Calu3 (cell line): Measurements from ENCODE around the gene FNDC4. TPM values are rescaled to one million over a fixed set of nuclear protein-coding genes. Genes with fewer than 3 reads are reported as not detected.
A peak's percentile ranks its signal among the peaks of the same experiment; 100 is the strongest.

Experiments
- BruUV-seq: library from RNA; stranded (reverse); fragments of 400-500 nt; replicated peaks from 2 replicates; lab custom pipeline; 2021; lab: Mats Ljungman, UMichigan
- CTCF ChIA-PET: fragments of 300-600 bp; sonication (Branson Sonifier 250); formaldehyde crosslinking; loops from one replicate; lab custom pipeline; 2022; ENCODE audit warnings: antibody characterized with exemption; lab: Charles Lee
- DNase-seq: peaks from one replicate; pipeline ENCODE4 v3.0.0; 2022
- H3K27ac Mint-ChIP-seq: one replicate; pipeline ENCODE4 v1.8.0; 2022; ENCODE audit warnings: mixed read lengths; ENCODE audit not compliant: unreplicated experiment
- H3K27me3 Mint-ChIP-seq: one replicate; pipeline ENCODE4 v1.8.0; 2022; ENCODE audit warnings: mixed read lengths; ENCODE audit not compliant: unreplicated experiment
- H3K36me3 Mint-ChIP-seq: one replicate; pipeline ENCODE4 v1.8.0; 2022; ENCODE audit warnings: mild to moderate bottlenecking, moderate library complexity, mixed read lengths; ENCODE audit not compliant: insufficient read depth, unreplicated experiment
- H3K4me1 Mint-ChIP-seq: one replicate; pipeline ENCODE4 v1.8.0; 2022; ENCODE audit warnings: mild to moderate bottlenecking, low read depth, mixed read lengths; ENCODE audit not compliant: unreplicated experiment
- H3K4me3 Mint-ChIP-seq: one replicate; pipeline ENCODE4 v1.8.0; 2022; ENCODE audit warnings: mild to moderate bottlenecking, low read depth, moderate library complexity, mixed read lengths; ENCODE audit not compliant: unreplicated experiment
- H3K9me3 Mint-ChIP-seq: one replicate; pipeline ENCODE4 v1.8.0; 2022; ENCODE audit warnings: low read depth, mixed read lengths; ENCODE audit not compliant: unreplicated experiment
- CTCF ChIP-seq: fragments of 200-600 bp; IDR thresholded peaks from one replicate; pipeline ENCODE4 v1.8.0; 2022; ENCODE audit warnings: antibody characterized with exemption; ENCODE audit not compliant: unreplicated experiment
- intact Hi-C: fragments of 100-400 bp; cut with micrococcal nuclease; formaldehyde crosslinking; loops from one replicate; pipeline ENCODE4 v1.10.0; 2022; ENCODE audit not compliant: unreplicated experiment
- total RNA-seq: library from RNA; stranded (reverse); gene quantifications from 2 replicates; pipeline ENCODE4 v1.2.3, GENCODE V29; 2022

The FNDC4 gene
- total RNA-seq, 1 experiment from 2014 or later = 7.2 TPM

GRCh38 chr2:27441958-27442919, 52.8 kb downstream of the FNDC4 start, which contains the start of gene KRTCAP3:
Gene KRTCAP3, plus strand, starts transcription at chr2:27442381. Its CDS starts 32 bp downstream, at chr2:27442413.
- intact Hi-C loops = loop anchor here (5.0 to 10.0 kb wide), 2 partner anchors 35 to 143 kb away; partner anchors contain the start of genes PPM1G and ZNF512
- peaks cover 65% of the 10 kb centered on the region for H3K36me3 Mint-ChIP-seq
- H3K4me3 Mint-ChIP-seq = peak within 1 kb of the TSS; percentile 79
- peak within 1 kb of the TSS; percentile 85 for H3K27ac Mint-ChIP-seq
- no peaks in the 10 kb centered on the region for H3K9me3 Mint-ChIP-seq
- DNase-seq = peak; percentile 94
- TF ChIP-seq CTCF = peak; percentile 86
- no peaks in the 10 kb centered on the region for H3K27me3 Mint-ChIP-seq
- peaks cover 26% of the 10 kb centered on the region for H3K4me1 Mint-ChIP-seq
- BruUV-seq = no TSS peak
- CTCF ChIA-PET = interaction anchor here (0.7 kb wide), 1 partner anchor 85 kb away, joined by 3 read pairs; no protein-coding TSS in a partner anchor

Other genes starting within 250 kb of the FNDC4 start
- 0.24 TPM in 1 of 2 replicates, not detected in the other for gene SLC30A3, start 232.2 kb downstream of the FNDC4 start, total RNA-seq
- gene DNAJC5G, start 219.8 kb downstream of the FNDC4 start, total RNA-seq = not detected in 2 replicates
- gene TRIM54, start 212.8 kb downstream of the FNDC4 start, total RNA-seq = 0.99 and 2.3 TPM in 2 replicates
- gene UCN, start 186.8 kb downstream of the FNDC4 start, total RNA-seq = 4.6 and 6.6 TPM in 2 replicates
- 77.4 and 84.5 TPM in 2 replicates for gene MPV17, start 172.1 kb downstream of the FNDC4 start, total RNA-seq
- gene GTF3C2, start 138.4 kb downstream of the FNDC4 start, total RNA-seq = 83.8 and 85.4 TPM in 2 replicates
- 42.0 and 43.7 TPM in 2 replicates for gene EIF2B4, start 124.9 kb downstream of the FNDC4 start, total RNA-seq
- gene SNX17, start 124.6 kb downstream of the FNDC4 start, total RNA-seq = 85.3 and 96.9 TPM in 2 replicates
- 10.6 and 13.1 TPM in 2 replicates for gene ZNF513, start 114.5 kb downstream of the FNDC4 start, total RNA-seq
- 118 and 121 TPM in 2 replicates for gene PPM1G, start 85.6 kb downstream of the FNDC4 start, total RNA-seq
- 58.2 and 60.5 TPM in 2 replicates for gene NRBP1, start 66.6 kb downstream of the FNDC4 start, total RNA-seq
- gene KRTCAP3, start 52.8 kb downstream of the FNDC4 start, total RNA-seq = 71.8 and 74.0 TPM in 2 replicates
- gene IFT172, start 5.5 kb downstream of the FNDC4 start, total RNA-seq = 37.5 and 41.7 TPM in 2 replicates
- gene GCKR, start 1.6 kb upstream of the FNDC4 start, total RNA-seq = 17.8 and 26.8 TPM in 2 replicates
- 24.4 and 28.6 TPM in 2 replicates for gene ZNF512, start 87.8 kb upstream of the FNDC4 start, total RNA-seq
- 5.5 and 6.3 TPM in 2 replicates for gene CCDC121, start 133.8 kb upstream of the FNDC4 start, total RNA-seq
- gene GPN1, start 133.8 kb upstream of the FNDC4 start, total RNA-seq = 32.6 and 33.2 TPM in 2 replicates
- 33.0 and 35.5 TPM in 2 replicates for gene SUPT7L, start 168.4 kb upstream of the FNDC4 start, total RNA-seq
- 24.2 and 27.8 TPM in 2 replicates for gene SLC4A1AP, start 168.7 kb upstream of the FNDC4 start, total RNA-seq